Measurements from ENCODE around the gene SLC22A23.

Gene SLC22A23

GRCh38 chr6:3471286-3471685 is 14.4 kb upstream of the SLC22A23 start:
- no peak for DNase-seq

GRCh38 chr6:3468585-3468984 is 11.7 kb upstream of the SLC22A23 start:
- no peak for DNase-seq

- no peak for DNase-seq
These were observed 11.1 kb upstream of the SLC22A23 start for GRCh38 chr6:3467996-3468395.

- no peak for DNase-seq
These were observed 9.8 kb upstream of the SLC22A23 start for GRCh38 chr6:3466488-3467219.

GRCh38 chr6:3460253-3460652 is 3.4 kb upstream of the SLC22A23 start:
- DNase-seq, result no peak

- DNase-seq, result no peak
These were observed 2.0 kb upstream of the SLC22A23 start for GRCh38 chr6:3458706-3459421.

GRCh38 chr6:3457710-3458602 is 1.1 kb upstream of the SLC22A23 start:
- no peak for DNase-seq

- no peak for DNase-seq
These were observed 404 bp downstream of the SLC22A23 start for GRCh38 chr6:3456395-3456897.

GRCh38 chr6:3455569-3456394 is 1.1 kb downstream of the SLC22A23 start:
- DNase-seq, result no peak

GRCh38 chr6:3455147-3455568 is 1.7 kb downstream of the SLC22A23 start:
- DNase-seq, result no peak

- no peak for DNase-seq
These were observed 2.4 kb downstream of the SLC22A23 start for GRCh38 chr6:3454273-3455010.

- no peak for DNase-seq
These were observed 3.2 kb downstream of the SLC22A23 start for GRCh38 chr6:3453413-3454272.

- no peak for DNase-seq
These were observed 5.4 kb downstream of the SLC22A23 start for GRCh38 chr6:3451498-3451897.

GRCh38 chr6:3450888-3451287 is 6.0 kb downstream of the SLC22A23 start:
- DNase-seq, result no peak

- DNase-seq, result no peak
These were observed 7.0 kb downstream of the SLC22A23 start for GRCh38 chr6:3449750-3450305.

- no peak for DNase-seq
These were observed 7.5 kb downstream of the SLC22A23 start for GRCh38 chr6:3449321-3449720.

GRCh38 chr6:3447005-3447404 is 9.8 kb downstream of the SLC22A23 start:
- DNase-seq, result no peak

- DNase-seq, result no peak
These were observed 10.7 kb downstream of the SLC22A23 start for GRCh38 chr6:3446184-3446583.

- no peak for DNase-seq
These were observed 12.4 kb downstream of the SLC22A23 start for GRCh38 chr6:3444276-3445088.
